Neural cell (in vitro differentiated cells): Measurements from ENCODE around the gene DNMT3A.
A peak's percentile ranks its signal among the peaks of the same experiment; 100 is the strongest.

Source experiments
- CTCF ChIP-seq: fragments of 450-650 bp; IDR thresholded peaks from 2 replicates; pipeline ENCODE4 v1.5.1; 2014; ENCODE audit warnings: antibody characterized with exemption, mild to moderate bottlenecking, moderate library complexity; ENCODE audit not compliant: poor library complexity, severe bottlenecking
- EP300 ChIP-seq: fragments of 450-650 bp; conservative IDR thresholded peaks from 2 replicates; pipeline ENCODE4 v1.6.1; 2014; ENCODE audit warnings: antibody characterized with exemption, mild to moderate bottlenecking, moderate library complexity; ENCODE audit not compliant: poor library complexity, severe bottlenecking
- EZH2 ChIP-seq: fragments of 200-600, 300-800 bp; shearing (Covaris generic), sonication (generic); IDR thresholded peaks from 2 replicates; pipeline ENCODE4 v1.6.1; 2014; ENCODE audit warnings: antibody characterized with exemption, low read length, borderline replicate concordance, mild to moderate bottlenecking; ENCODE audit not compliant: insufficient read depth, poor library complexity, severe bottlenecking
- MXI1 ChIP-seq: fragments of 450-650 bp; conservative IDR thresholded peaks from 2 replicates; pipeline ENCODE4 v1.6.1; 2014; ENCODE audit warnings: antibody characterized with exemption, mild to moderate bottlenecking; ENCODE audit not compliant: poor library complexity, severe bottlenecking
- POLR2AphosphoS5 ChIP-seq: IDR thresholded peaks from 2 replicates; pipeline ENCODE4 v1.6.1; 2012
- RAD21 ChIP-seq: fragments of 450-650 bp; conservative IDR thresholded peaks from 2 replicates; pipeline ENCODE4 v1.6.1; 2014; ENCODE audit warnings: antibody characterized with exemption, mild to moderate bottlenecking, moderate library complexity
- SMC3 ChIP-seq: fragments of 450-650 bp; conservative IDR thresholded peaks from 2 replicates; pipeline ENCODE4 v1.6.1; 2014; ENCODE audit warnings: antibody characterized with exemption, mild to moderate bottlenecking, moderate library complexity; ENCODE audit not compliant: poor library complexity
- TAF1 ChIP-seq: IDR thresholded peaks from 2 replicates; pipeline ENCODE4 v1.6.1; 2012; ENCODE audit warnings: low read depth
- TF ChIP-seq, protein P1 (sequence below): IDR thresholded peaks from 2 replicates; pipeline ENCODE4 v1.6.1; 2012; ENCODE audit warnings: borderline replicate concordance

DNA sequence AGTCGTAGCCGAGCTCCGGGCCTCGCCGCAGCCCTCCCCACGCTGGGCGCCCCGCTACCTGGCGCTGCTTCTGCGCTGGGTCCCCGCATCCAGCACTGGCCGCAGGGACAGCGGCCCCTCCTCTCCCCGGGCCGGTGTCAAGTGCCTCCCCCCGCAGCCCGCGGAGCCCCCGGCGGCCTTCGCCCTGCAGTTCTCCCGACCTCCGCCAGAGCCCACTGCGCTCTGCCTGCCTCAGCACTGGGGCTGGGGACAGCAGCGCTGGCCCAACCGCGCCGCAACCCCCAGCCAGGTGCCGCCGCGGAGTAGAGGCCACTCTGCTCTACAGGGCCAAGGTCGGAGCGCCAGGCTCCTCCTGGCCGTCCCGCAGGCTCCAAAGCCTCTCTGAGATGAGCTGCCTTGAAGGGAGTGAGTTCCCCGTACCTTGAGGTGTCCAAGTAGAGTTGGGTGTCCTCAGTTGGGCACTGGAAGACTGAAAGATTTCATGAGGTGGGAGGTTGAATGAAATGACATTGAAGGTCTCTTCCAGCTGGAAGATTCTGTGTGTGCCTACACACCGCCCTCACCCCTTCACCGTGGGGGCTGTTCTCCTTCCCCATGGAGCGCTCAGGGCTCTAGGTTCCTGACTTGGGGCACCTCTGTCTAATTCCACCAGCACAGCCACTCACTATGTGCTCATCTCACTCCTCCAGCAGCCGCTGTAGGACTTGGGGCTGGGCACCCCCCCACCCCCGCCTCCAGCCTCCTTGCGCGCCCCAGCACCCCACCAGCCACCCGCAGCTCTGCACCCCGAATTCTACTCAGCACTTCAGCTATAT is 854 bp upstream of the DNMT3A start:
- TF ChIP-seq EP300 (peak; percentile 15), CTCF (peak; percentile 97), POLR2AphosphoS5 (no peak), MXI1 (peak; percentile 49), RAD21 (peak; percentile 84), EZH2 (no peak), SMC3 (peak; percentile 77), TAF1 (peak; percentile 48)
- TF ChIP-seq, protein P1, sequence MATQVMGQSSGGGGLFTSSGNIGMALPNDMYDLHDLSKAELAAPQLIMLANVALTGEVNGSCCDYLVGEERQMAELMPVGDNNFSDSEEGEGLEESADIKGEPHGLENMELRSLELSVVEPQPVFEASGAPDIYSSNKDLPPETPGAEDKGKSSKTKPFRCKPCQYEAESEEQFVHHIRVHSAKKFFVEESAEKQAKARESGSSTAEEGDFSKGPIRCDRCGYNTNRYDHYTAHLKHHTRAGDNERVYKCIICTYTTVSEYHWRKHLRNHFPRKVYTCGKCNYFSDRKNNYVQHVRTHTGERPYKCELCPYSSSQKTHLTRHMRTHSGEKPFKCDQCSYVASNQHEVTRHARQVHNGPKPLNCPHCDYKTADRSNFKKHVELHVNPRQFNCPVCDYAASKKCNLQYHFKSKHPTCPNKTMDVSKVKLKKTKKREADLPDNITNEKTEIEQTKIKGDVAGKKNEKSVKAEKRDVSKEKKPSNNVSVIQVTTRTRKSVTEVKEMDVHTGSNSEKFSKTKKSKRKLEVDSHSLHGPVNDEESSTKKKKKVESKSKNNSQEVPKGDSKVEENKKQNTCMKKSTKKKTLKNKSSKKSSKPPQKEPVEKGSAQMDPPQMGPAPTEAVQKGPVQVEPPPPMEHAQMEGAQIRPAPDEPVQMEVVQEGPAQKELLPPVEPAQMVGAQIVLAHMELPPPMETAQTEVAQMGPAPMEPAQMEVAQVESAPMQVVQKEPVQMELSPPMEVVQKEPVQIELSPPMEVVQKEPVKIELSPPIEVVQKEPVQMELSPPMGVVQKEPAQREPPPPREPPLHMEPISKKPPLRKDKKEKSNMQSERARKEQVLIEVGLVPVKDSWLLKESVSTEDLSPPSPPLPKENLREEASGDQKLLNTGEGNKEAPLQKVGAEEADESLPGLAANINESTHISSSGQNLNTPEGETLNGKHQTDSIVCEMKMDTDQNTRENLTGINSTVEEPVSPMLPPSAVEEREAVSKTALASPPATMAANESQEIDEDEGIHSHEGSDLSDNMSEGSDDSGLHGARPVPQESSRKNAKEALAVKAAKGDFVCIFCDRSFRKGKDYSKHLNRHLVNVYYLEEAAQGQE, result peak; percentile 50
